ENCODE data around the gene PRRT1. TPM values are rescaled to one million over a fixed set of nuclear protein-coding genes. Genes with fewer than 3 reads are reported as not detected.
A peak's percentile ranks its signal among the peaks of the same experiment; 100 is the strongest.

PRRT1 gene
- total and polyA plus RNA-seq, 2 experiments from 2014 or later = 0.10 to 4.0 TPM

GRCh38 chr6:32140420-32141046, 11.2 kb downstream of the PRRT1 start:
- H3K9me2 ChIP-seq (replicated peaks; ENCODE audit: insufficient read depth) = no peaks in the 10 kb centered on the region
- no peak overlapping the region for H3K4me3 ChIP-seq
- 21% methylated on average over 5 of the region's 5 CpGs for WGBS (ENCODE audit: low lambda C conversion rate, missing lambda C conversion rate)
- H3K27me3 ChIP-seq = no peaks in the 10 kb centered on the region
- H3K9me3 ChIP-seq (ENCODE audit: low read depth) = no peaks in the 10 kb centered on the region
- TF ChIP-seq CTCF (IDR thresholded peaks at IDR 0.05; ENCODE audit: poor library complexity) = no peak
- no peak for TF ChIP-seq EZH2 (IDR thresholded peaks at IDR 0.05; ENCODE audit: borderline replicate concordance)
- TF ChIP-seq EZH2phosphoT487 (IDR thresholded peaks at IDR 0.05; ENCODE audit: low read depth, severe bottlenecking, unreplicated experiment) = no peak
- no peaks in the 10 kb centered on the region for H3K79me2 ChIP-seq
- H3K4me1 ChIP-seq (ENCODE audit: insufficient read depth) = peaks cover 12% of the 10 kb centered on the region
- peak overlapping the region; percentile 8 for H3K27ac ChIP-seq
- H3K36me3 ChIP-seq (replicated peaks; ENCODE audit: insufficient read depth, low read depth) = no peaks in the 10 kb centered on the region
- DNase-seq (ENCODE audit: low spot score) = no peak
- H4K20me1 ChIP-seq (ENCODE audit: insufficient read depth, poor library complexity, severe bottlenecking) = no peaks in the 10 kb centered on the region
- H2AFZ ChIP-seq = no peak overlapping the region
- H3K4me2 ChIP-seq = peak overlapping the region; percentile 2

GRCh38 chr6:32139590-32139989, 12.1 kb downstream of the PRRT1 start:
- Histone ChIP-seq H3K27ac (peak overlapping the region; percentile 8), H3K36me3 (replicated peaks; ENCODE audit: insufficient read depth, low read depth) (no peaks in the 10 kb centered on the region), H3K4me2 (no peak overlapping the region), H4K20me1 (ENCODE audit: insufficient read depth, poor library complexity, severe bottlenecking) (no peaks in the 10 kb centered on the region), H3K79me2 (no peaks in the 10 kb centered on the region), H3K4me3 (no peak overlapping the region), H2AFZ (no peak overlapping the region), H3K9me2 (replicated peaks; ENCODE audit: insufficient read depth) (no peaks in the 10 kb centered on the region), H3K4me1 (ENCODE audit: insufficient read depth) (peaks cover 12% of the 10 kb centered on the region), H3K27me3 (no peaks in the 10 kb centered on the region), H3K9me3 (ENCODE audit: low read depth) (no peaks in the 10 kb centered on the region)
- 72% methylated on average over 5 of the region's 5 CpGs for WGBS (ENCODE audit: low lambda C conversion rate, missing lambda C conversion rate)
- no peak for DNase-seq (ENCODE audit: low spot score)
- TF ChIP-seq EZH2 (IDR thresholded peaks at IDR 0.05; ENCODE audit: borderline replicate concordance) (no peak), EZH2phosphoT487 (IDR thresholded peaks at IDR 0.05; ENCODE audit: low read depth, severe bottlenecking, unreplicated experiment) (no peak), CTCF (IDR thresholded peaks at IDR 0.05; ENCODE audit: poor library complexity) (no peak)

- no peak for TF ChIP-seq CTCF (IDR thresholded peaks at IDR 0.05; ENCODE audit: poor library complexity)
- no peak for TF ChIP-seq EZH2 (IDR thresholded peaks at IDR 0.05; ENCODE audit: borderline replicate concordance)
- TF ChIP-seq EZH2phosphoT487 (IDR thresholded peaks at IDR 0.05; ENCODE audit: low read depth, severe bottlenecking, unreplicated experiment) = no peak
- Histone ChIP-seq H3K27me3 (no peaks in the 10 kb centered on the region), H3K36me3 (replicated peaks; ENCODE audit: insufficient read depth, low read depth) (no peaks in the 10 kb centered on the region), H3K9me2 (replicated peaks; ENCODE audit: insufficient read depth) (no peaks in the 10 kb centered on the region), H3K4me3 (no peak overlapping the region), H3K9me3 (ENCODE audit: low read depth) (no peaks in the 10 kb centered on the region), H3K4me2 (no peak overlapping the region), H3K27ac (no peak overlapping the region), H4K20me1 (ENCODE audit: insufficient read depth, poor library complexity, severe bottlenecking) (no peaks in the 10 kb centered on the region), H2AFZ (no peak overlapping the region), H3K79me2 (no peaks in the 10 kb centered on the region), H3K4me1 (ENCODE audit: insufficient read depth) (peaks cover 12% of the 10 kb centered on the region)
- no peak for DNase-seq (ENCODE audit: low spot score)
These were observed 14.3 kb downstream of the PRRT1 start for GRCh38 chr6:32137454-32137853.
